ENCODE data around the gene OLFM2. TPM values are rescaled to one million over a fixed set of nuclear protein-coding genes. Genes with fewer than 3 reads are reported as not detected.
A peak's percentile ranks its signal among the peaks of the same experiment; 100 is the strongest.

The OLFM2 gene
- total and polyA plus RNA-seq, 9 of the 15 experiments (the other 6 are each of a cell fraction or from before 2014, with no cell fraction given), result 0.10 to 0.33 (median 0.23) TPM; not detected in 4

- TF ChIP-seq ZBTB5 (IDR thresholded peaks at IDR 0.05) (no peak), SMAD4 (CRISPR knock-in tag; conservative IDR thresholded peaks at IDR 0.05) (peak; percentile 60; the same call in 1 of the 2 replicates), POLR2AphosphoS2 (IDR thresholded peaks at IDR 0.05; ENCODE audit: low read length) (no peak), IRF1 (CRISPR knock-in tag; IDR thresholded peaks at IDR 0.05; ENCODE audit: borderline replicate concordance) (no peak), HDAC2 (IDR thresholded peaks at IDR 0.05) (peak; percentile 79), ZNF609 (CRISPR knock-in tag; IDR thresholded peaks at IDR 0.05; ENCODE audit: borderline replicate concordance) (no peak), NCOA4 (IDR thresholded peaks at IDR 0.05; ENCODE audit: partially characterized antibody) (no peak), DDX20 (tag; IDR thresholded peaks at IDR 0.05; ENCODE audit: low read depth) (no peak), PHB2 (IDR thresholded peaks at IDR 0.05; ENCODE audit: low read depth) (no peak), ZNF696 (CRISPR knock-in tag; conservative IDR thresholded peaks at IDR 0.05) (no peak), PCBP2 (IDR thresholded peaks at IDR 0.05; ENCODE audit: low read depth, low read length, poor library complexity, severe bottlenecking) (no peak), POLR2G (IDR thresholded peaks at IDR 0.05; ENCODE audit: low read depth, low read length) (no peak), CAMTA2 (CRISPR knock-in tag; conservative IDR thresholded peaks at IDR 0.05) (no peak)
Measured at GRCh38 chr19:9819596-9819909, 116.8 kb downstream of the OLFM2 start (continued).
